Pancreas (tissue), 10 donors: ENCODE data around the gene CELF2. TPM values are rescaled to one million over a fixed set of nuclear protein-coding genes. Genes with fewer than 3 reads are reported as not detected.

Experiments used
- ATAC-seq, 4 donors: fragments of 200-7000 bp; cut with Tn5 transposase; one replicate each; pipeline versions ENCODE4 v1.8.0 to v1.9.1; 2020; ENCODE audit warnings: mild to moderate bottlenecking in 4 of 4, moderate library complexity in 4 of 4
- DNase-seq, 6 donors: peaks; one replicate each; pipeline ENCODE4 v3.0.0-alpha.2; 2020
- FAIRE-seq: peaks from 2 replicates; lab custom pipeline; 2012; peaks lifted over from hg19 to GRCh38; lab: Jason Lieb, UNC
- H3K27ac ChIP-seq, 4 donors: fragments of 200-600 bp; sonication (generic); 1 replicate in 3 of 4; 2 replicates in 1 of 4; pipeline versions ENCODE4 v1.5.0 to v1.8.0; 2020
- H3K27me3 ChIP-seq, 4 donors: fragments of 200-600 bp; one replicate each; pipeline ENCODE4 v1.8.0; 2021
- H3K36me3 ChIP-seq, 3 donors: fragments of 200-600 bp; sonication (generic) in 1 of 3; one replicate each; pipeline versions ENCODE4 v1.5.0 to v1.8.0; 2020 to 2021
- H3K4me1 ChIP-seq, 3 donors: fragments of 200-600 bp; one replicate each; pipeline ENCODE4 v1.8.0; 2021
- H3K4me3 ChIP-seq, 4 donors: fragments of 200-600 bp; sonication (generic) in 2 of 4; one replicate each; pipeline versions ENCODE4 v1.5.0 to v1.8.0; 2020 to 2021
- H3K9me3 ChIP-seq, 4 donors: fragments of 200-600 bp; one replicate each; pipeline ENCODE4 v1.8.0; 2021
- CTCF ChIP-seq, 4 donors: fragments of 200-600 bp; sonication (generic) in 3 of 4; IDR thresholded peaks; one replicate each; pipeline versions ENCODE4 v1.5.0 to v1.8.0; 2021; ENCODE audit warnings: antibody characterized with exemption in 4 of 4
- WGBS, 2 donors: extraction: QIAGEN DNeasy Blood & Tissue Kit; methylation state at CpG; one replicate each; pipeline ENCODE4 v1.1.7; 2013; 5-methylcytosine and 5-hydroxymethylcytosine counted together
- intact Hi-C, 3 donors: fragments of 100-400 bp; cut with DNase I; formaldehyde crosslinking; loops; one replicate each; pipeline versions ENCODE4 v1.11.1 to v1.14.2; 2022
- polyA plus RNA-seq, 2 donors: library from polyadenylated mRNA; stranded (reverse); fragments of 200-250 nt; gene quantifications; one replicate each; pipeline ENCODE4 v1.2.3, GENCODE V29; 2013
- total RNA-seq, 6 donors: library from RNA; stranded (reverse); fragmentation: NEBNext Ultra II Directional in 4 of 6; extraction: Animal tissue kit (Norgen Biotek cat#: 25700) in 4 of 6; gene quantifications; one replicate each; pipeline versions ENCODE4 v1.2.1 to v1.2.4, GENCODE V29; 2021 to 2023
- donor health status: healthy with polysubstance abuse.
- donor health status: DM: no; HTN: no; CAD: no; lungs with moderate emphysema.
- donor health status: DM: no; HTN: no; CAD: no.
- donor health status: control.
- donor health status: control.
- donor health status: Bipolar disorder and iron deficiency.
- donor health status: DM: yes; HTN: yes; CAD: no.
- donor health status: DM: no; HTN: no; CAD: no.
- donor health status: DM: no; HTN: no; CAD: no.
- donor health status: DM: yes; HTN: yes; CAD: no.

Gene CELF2
- total and polyA plus RNA-seq, 8 donors: 1.2 to 11.7 (median 2.2) TPM

DNA sequence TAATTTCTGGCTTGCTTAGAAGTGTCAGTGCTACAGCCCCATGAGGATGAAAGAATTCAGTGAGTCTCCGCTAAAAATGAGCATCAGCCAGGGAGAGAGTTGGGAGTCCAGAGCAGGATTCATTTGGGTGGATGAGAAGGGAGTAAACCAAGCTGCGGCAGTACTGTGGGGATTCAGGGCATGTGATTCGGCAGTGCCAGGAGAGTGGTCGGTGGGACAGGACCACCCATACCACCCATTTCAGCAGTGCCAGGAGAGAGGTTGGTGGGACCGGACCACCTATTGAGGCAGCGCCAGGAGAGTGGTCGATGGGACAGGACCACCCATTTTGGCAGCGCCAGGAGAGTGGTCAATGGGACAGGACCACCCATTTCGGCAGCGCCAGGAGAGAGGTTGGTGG is 144.2 kb downstream of the CELF2 start:
- ATAC-seq (no peak), DNase-seq (no peak), FAIRE-seq (no peak)
- intact Hi-C loops: no loop called here
- 91 to 95% methylated on average over 10 of the region's 10 CpGs for WGBS, 2 donors
- Histone ChIP-seq H3K36me3 (no peaks in the 10 kb centered on the region), H3K9me3 (no peaks in the 10 kb centered on the region), H3K4me1 (peaks cover 0 to 10% (median 0%) of the 10 kb centered on the region in 3 donors), H3K27ac (no peak overlapping the region), H3K27me3 (no peaks in the 10 kb centered on the region), H3K4me3 (no peak overlapping the region)
- TF ChIP-seq CTCF (IDR thresholded peaks at IDR 0.05): no peak

DNA sequence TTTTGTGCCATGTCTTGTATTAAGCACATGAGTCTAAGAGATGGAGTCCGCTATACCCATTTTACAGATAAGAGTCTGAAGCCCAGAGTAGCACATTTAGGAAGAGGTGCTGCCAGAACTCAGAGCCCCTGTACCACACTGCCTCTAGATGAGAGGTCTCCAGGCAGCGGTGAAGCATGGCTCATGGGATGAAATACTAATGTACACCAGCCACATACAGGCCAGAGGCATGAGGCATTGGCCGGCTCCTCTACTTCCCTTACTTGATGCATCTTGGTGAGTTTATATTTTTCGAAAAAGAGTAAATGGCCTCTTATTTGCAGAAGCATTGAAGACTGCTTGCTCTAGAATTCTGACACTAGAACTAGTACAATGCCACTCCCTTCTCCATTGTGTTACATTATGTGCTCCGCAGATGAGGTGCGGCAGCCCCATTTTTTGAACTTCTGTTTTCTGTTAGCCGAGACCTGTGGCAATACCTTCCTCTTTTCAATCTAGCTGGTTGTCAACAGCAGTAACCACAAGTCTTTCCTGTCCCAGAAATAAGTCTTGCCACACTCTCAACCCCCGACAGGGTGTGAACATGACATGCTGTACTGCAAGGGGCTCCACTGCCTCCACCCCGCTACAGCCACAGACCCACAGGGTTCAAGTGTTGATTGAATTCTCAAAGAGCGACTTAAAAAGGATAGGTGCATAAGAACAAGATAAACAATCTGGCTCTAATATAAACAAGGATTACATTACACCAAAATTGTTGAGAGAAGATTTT is 145.3 kb downstream of the CELF2 start:
- peak overlapping the region in 1 of 4 donors; percentile 15 for H3K27ac ChIP-seq

GRCh38 chr10:11163780-11164550 is 146.3 kb downstream of the CELF2 start:
- no peaks in the 10 kb centered on the region for H3K27me3 ChIP-seq
- intact Hi-C loops: no loop called here
- peak overlapping the region in 1 of 4 donors; percentile 51 for H3K4me3 ChIP-seq
- H3K36me3 ChIP-seq: no peaks in the 10 kb centered on the region
- TF ChIP-seq CTCF (IDR thresholded peaks at IDR 0.05): no peak
- 28 to 29% methylated on average over 11 of the region's 11 CpGs for WGBS, 2 donors
- H3K27ac ChIP-seq: peak overlapping the region in 2 of 4 donors; percentile 15 to 37
- no peak for DNase-seq
- ATAC-seq: no peak
- H3K4me1 ChIP-seq: peaks cover 0 to 10% (median 0%) of the 10 kb centered on the region in 3 donors
- H3K9me3 ChIP-seq: no peaks in the 10 kb centered on the region
- no peak for FAIRE-seq

More for the DNA sequence above, 145.3 kb downstream of the CELF2 start:
- no peaks in the 10 kb centered on the region for H3K36me3 ChIP-seq
- H3K4me3 ChIP-seq: no peak overlapping the region
- TF ChIP-seq CTCF (IDR thresholded peaks at IDR 0.05): no peak
- no peak for FAIRE-seq
- peak in 1 of 6 donors; percentile 55 for DNase-seq
- peaks cover 0 to 10% (median 0%) of the 10 kb centered on the region in 3 donors for H3K4me1 ChIP-seq
- WGBS, 2 donors: 72 to 73% methylated on average over 10 of the region's 10 CpGs
- intact Hi-C loops: no loop called here
- peak in 3 of 4 donors; percentile 14 to 46 (median 41) for ATAC-seq
- H3K27me3 ChIP-seq: no peaks in the 10 kb centered on the region
- H3K9me3 ChIP-seq: no peaks in the 10 kb centered on the region

- no peak for TF ChIP-seq CTCF (IDR thresholded peaks at IDR 0.05)
Observed at GRCh38 chr10:11164551-11164802, 146.8 kb downstream of the CELF2 start.

More at GRCh38 chr10:11164551-11164802, 146.8 kb downstream of the CELF2 start:
- H3K9me3 ChIP-seq: no peaks in the 10 kb centered on the region
- FAIRE-seq (no peak), ATAC-seq (no peak), DNase-seq (no peak)
- peak overlapping the region in 1 of 4 donors; percentile 51 for H3K4me3 ChIP-seq
- 3 to 7% methylated on average over 1 of the region's 1 CpG for WGBS, 2 donors
- H3K27ac ChIP-seq: peak overlapping the region in 1 of 4 donors; percentile 37
- H3K36me3 ChIP-seq: no peaks in the 10 kb centered on the region
- no peaks in the 10 kb centered on the region for H3K27me3 ChIP-seq
- peaks cover 0 to 10% (median 0%) of the 10 kb centered on the region in 3 donors for H3K4me1 ChIP-seq
- intact Hi-C loops: no loop called here
